ENCODE data around the gene UQCRQ.

Gene UQCRQ

DNA sequence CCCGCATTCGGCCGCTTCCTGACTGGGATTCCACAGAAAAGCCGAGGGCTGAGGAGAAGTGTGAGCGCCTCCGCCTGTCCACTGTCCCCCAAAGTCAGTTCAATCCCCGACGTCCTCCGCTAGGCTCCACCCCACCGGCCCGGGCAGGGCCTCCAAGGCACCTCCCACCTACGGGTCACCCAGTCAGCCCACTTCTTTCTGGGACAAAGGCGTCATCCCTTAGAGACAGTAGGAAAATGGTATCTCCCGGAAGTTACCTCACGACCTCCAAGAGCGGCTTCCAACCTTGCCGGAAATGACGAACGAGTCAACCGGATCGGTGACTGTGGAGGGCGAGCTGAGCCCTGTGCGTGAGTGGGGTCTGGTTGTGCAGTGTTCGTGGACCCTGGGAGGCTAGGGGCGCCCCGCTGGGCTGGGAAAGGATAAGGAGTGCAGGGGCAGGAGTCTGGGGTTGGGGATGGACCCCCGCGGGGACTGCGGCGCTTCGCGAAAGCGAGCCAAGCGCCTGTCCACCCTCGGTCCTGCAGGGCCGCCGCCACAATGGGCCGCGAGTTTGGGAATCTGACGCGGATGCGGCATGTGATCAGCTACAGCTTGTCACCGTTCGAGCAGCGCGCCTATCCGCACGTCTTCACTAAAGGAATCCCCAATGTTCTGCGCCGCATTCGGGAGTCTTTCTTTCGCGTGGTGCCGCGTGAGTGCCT lies at the start of gene UQCRQ, which contains the start of gene GDF9:
Gene UQCRQ, plus strand, starts transcription at position 301 of the 704 bp plus-strand sequence. Its CDS starts 240 bp downstream, at position 541.
Gene GDF9, minus strand, starts transcription at position 128 of the 704 bp plus-strand sequence. CDS start 1,936 bp downstream, outside the sequence.
- DNase-seq = peak; percentile 97

- DNase-seq = no peak
Observed at GRCh38 chr5:132817011-132817410, 49.4 kb upstream of the UQCRQ start.

GRCh38 chr5:132819468-132819867 lies 47.0 kb upstream of the UQCRQ start:
- DNase-seq = no peak

DNA sequence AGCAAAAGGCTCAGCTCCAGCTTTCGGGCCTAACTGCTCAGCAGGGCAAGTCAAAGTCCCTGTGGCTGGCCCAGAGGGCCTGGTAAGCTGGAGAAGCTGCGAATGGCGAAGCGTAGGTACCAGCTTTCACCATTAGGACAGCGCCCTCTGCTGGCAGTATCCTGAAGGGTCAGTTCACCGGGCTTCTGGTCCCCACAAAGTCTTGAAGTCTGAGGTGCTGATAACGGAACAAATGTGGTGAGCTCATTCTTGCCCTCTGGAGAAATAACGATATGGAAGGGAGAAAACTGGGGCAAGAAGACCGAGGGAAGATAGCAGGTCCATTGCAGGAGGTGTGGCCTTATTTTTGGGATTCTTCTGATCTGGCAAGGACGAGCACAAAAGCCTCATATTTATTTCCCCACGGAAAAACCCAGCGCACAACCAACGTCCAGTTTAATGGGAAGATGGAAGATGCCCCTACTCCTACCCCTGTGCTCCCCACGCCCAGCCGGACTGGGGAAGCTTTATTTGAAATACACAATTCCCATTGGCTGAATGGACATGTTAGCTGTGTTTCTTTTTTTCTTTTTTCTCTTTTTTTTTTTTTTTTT lies 46.2 kb upstream of the UQCRQ start:
- DNase-seq = peak; percentile 60

GRCh38 chr5:132821350-132821749 lies 45.1 kb upstream of the UQCRQ start:
- DNase-seq = no peak

DNA sequence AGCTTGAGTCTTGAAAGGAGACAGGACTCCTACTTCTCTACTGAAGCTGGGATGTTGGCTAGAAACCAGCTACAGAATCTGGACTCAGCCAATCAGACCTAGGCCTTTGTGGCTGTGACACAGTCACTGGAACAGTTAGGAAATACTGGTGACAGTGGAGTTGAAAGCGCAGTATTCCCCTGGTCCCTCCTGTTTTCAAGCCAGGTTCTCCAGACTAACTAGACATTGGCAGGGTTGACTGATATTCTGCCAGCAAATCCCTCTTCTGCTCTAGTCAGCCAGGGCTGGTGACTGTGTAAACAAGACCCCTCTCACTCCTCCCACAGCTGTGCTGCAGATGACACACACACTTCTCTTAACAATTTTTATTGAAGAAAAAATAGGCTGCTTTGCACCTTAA lies 44.7 kb upstream of the UQCRQ start:
- peak; percentile 49 for DNase-seq

DNA sequence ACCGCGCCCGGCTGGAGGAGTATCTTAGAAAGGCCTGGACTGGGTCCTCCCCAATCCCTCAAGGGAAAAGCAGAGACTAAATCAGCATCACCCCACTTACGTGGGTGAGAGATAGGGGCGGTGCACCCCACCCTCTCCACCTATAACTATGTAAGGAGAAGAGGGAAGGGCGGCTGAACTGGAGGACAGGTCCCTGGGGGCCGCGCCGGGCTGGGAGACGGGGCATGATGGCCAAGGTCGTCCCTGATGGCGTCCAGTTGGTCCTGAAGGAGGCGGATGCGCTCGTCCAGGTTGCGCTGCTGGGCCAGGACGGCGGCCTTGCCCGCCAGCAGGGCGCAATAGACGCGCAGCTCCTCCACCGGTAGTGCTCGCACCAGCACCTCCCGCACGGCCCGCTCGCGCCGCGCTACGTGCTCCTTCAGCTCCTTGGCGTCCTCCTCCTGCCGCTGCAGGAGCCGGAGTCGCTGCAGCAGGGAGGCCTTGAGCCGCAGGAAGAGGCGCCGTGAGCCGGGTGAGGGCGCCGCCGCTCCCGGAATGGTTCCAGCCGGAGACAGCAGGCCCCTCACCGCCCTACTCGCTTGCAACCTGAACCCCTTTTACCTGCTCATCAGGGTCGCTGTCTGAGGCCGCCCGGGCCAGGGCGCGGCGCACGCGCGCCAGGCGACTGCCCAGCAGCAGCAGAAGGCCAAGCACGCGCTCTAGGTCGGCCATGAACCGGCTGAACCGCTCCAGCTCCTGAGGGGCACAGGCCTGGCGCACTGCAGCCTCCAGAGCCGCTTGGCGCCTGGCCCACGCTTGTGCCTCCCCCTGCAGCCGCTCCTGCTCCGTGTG lies 43.6 kb upstream of the UQCRQ start:
- DNase-seq = no peak

DNA sequence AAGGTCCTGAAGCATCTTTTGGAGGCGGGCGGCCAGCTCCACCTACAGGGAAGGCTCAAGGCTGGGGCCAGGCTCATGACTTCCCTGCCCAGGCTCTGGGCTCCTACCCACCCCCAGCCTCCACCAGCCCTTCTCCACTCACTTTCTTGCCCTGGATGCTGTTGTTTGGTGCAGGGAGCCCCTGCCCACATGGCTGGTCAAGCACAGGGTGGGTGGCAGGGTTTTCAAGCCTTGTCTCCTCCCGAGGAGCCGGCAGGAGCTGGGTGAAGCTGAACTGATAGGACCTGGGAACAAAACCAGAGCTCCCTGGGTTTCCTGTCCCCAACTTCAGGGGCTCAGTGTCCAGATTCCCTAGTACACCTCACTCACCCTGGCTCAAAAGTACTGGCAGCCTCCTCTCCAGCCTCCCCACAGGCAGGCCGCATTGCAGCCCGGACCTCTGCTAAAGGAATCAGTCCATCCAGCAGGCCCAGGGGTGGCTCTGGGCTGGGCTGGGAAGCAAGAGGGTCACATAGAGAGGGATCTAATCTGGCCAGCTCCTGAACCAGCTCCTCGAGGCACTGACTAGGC lies 42.9 kb upstream of the UQCRQ start:
- no peak for DNase-seq

DNA sequence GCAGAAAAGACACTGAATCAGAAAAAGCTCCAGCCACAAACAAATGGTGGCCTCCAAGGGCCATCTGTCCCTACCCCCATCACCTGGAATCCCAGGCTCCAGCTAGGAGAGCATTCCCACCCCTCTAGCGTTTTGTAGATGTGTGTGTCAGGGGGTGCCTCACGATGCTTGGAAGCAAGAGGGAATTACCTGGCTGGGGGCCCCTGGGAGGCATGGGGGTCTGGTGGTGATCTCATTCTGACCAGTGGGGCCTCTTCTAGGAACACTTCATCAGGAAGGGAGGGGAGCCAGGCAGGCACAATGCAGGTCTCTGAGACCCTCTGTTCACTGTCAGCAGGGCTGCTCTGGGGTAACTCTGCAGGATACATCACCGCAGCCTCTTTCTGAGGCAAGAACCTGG lies 42.0 kb upstream of the UQCRQ start:
- DNase-seq = no peak

- no peak for DNase-seq
Observed at GRCh38 chr5:132825033-132825833, 41.2 kb upstream of the UQCRQ start.

DNA sequence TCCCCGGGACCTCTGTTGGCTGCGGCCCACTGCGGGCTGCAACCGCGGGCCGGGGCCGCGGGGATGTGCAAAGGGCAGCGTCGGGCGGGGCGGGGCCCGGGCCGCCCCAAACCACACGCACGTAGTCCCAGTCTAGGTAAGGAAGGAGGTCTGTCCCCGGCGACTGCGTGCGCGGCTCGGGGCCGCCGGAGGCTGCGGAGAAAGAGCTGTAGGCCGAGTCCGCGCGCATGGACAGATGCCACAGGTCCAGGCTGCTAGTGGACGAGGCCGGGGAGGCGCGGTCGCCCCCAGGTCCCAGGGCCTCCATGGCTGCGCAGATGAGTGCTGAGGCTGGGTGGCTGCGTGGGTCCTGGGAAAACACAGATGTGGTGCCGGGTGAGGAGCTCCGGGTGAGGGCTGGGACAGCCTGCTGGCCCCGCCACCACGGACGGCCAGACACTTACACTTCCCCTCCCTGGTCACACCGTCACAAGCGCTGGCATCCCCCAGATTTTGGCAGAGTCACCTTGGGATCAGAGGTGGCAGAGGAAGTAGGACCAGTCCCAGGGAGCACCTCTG lies 40.5 kb upstream of the UQCRQ start:
- DNase-seq = no peak

- no peak for DNase-seq
Observed at GRCh38 chr5:132826424-132827082, 39.9 kb upstream of the UQCRQ start.

DNA sequence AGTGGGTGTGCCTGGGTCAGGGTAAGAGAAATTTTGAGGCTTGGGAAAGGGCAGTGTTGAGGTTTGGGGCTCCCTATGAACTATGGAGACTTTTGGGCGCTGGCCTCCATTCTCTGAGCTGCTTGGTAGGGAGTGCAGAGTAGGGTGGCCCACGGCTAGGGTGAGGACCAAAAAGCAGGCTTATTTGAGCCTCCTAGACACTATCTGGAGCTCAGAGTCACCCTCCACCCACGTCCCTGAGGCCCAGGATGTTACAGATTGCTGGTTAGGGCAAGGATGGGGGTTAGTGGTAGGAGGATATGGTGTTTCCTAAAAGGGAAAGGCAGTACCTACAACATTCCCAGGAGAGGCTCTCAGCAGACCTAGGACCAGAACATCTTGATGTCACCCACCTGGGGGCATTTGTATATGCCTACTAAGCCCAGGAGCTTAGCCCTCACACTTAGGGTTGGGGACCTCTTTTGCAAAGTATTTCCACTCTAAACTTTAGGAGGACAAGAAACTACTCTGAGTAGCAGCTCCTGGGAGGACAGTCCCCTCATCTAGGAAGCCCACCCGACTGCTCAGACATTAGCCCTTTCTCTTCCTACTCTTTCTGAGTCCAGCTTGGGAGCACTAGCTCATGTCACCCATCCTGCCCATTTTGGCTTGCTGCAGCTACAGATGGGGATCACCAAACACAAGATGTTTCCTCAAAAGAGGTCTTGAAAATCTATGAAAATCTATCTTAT lies 38.3 kb upstream of the UQCRQ start:
- no peak for DNase-seq

DNA sequence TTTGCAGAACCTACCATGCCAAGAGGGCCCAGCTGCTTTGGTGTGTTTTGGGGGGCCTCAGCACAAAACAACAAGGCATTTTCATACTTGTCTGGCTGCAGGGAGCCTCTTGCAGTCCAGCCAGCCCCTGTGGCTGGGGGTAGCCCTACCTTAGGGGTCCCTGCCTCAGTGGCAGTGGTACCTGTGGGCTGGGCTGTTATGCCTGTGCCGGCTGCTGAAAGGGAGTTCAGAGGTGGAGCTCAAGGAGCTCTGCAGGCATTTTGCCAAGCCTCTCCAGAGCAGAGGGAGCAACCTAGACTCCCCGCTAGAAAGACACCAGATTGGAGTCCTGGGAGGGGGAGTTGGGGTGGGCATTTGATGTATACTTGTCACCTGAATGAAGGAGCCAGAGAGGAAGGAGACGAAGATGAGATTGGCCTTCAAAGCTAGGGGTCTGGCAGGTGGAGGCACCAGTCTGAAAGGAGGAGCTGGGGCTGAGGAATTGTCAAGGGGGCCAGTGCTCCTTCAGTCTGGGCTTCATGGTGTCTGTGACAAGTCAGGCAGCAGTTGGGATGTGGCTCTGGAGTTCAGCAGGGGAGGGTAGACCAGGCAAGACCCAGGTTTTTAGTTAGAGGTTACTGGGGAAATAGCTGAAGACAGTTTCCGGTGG lies 37.5 kb upstream of the UQCRQ start:
- no peak for DNase-seq

GRCh38 chr5:132829742-132830435 lies 36.6 kb upstream of the UQCRQ start:
- no peak for DNase-seq

DNA sequence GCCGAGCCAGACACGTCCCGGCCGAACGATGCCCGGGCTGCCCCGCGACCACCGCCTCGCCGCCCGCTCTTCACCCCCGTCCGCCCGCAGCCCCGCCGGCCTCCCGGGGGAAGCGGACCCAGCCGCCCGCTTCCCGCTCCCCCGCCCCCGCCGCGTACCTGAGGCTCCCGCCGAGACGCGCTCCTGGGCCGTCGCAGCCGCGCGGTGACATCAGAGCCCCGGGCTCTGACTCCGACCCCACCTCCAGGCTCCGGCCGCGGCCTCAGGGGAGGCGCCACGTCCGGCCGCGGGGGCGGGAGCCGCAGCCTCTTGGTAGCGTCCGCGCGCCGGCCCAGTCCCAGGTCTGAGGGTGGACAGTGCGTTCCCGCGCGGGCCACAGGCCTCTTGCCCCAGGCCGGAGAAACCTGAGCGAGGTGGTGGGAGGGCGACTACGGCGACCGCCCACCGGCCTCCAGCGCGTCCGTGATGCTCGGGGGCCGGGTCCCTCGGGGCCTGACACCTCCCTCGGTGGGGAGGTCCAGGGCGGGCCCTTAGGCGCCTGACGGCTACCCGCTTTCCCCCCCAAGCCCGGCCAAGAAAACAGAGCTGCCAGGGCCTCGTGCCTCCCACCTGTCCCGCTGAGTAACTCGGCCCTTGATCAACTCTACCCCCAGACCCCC lies 35.9 kb upstream of the UQCRQ start, which contains the start of gene SHROOM1:
Gene SHROOM1, minus strand, starts transcription at position 212 of the 659 bp plus-strand sequence. CDS start 4,507 bp downstream, outside the sequence.
- DNase-seq = no peak

DNA sequence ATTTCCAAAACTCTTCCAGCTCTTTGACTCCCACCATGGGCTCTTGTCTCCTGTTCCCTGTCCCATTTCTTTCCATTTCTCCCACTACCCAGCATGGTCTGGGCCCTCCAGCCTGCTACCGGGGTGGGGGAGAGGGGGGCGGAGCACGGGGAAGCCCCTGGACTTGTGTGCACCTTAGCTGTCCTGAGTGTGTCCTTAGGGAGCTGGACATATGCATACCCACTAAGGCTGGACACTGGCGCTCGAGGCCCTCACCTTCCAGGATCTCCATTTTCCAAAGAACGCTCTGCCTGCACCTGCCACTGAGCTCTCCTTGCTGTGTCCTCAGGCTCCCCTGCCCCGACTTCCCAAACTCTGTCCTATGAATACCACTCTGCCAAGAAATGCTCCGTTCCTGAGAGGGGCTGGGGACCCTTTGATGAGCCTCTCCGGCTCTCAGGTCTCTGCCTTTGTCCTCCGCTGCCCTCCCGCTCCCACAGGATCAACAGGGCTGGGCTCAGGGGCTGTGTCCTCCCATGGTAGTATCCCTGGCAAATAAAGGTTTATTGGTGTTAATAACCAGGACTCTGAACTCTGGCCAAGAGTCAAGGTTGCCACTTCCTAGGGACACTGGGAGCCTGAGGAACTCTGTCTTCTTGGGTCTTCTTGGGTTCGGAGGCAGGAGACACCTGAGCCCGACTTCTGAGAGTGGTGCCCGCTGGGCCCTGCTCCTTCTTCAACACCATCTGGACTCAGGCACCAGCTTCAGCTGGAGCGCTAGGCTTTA lies 35.2 kb upstream of the UQCRQ start:
- DNase-seq = no peak

DNA sequence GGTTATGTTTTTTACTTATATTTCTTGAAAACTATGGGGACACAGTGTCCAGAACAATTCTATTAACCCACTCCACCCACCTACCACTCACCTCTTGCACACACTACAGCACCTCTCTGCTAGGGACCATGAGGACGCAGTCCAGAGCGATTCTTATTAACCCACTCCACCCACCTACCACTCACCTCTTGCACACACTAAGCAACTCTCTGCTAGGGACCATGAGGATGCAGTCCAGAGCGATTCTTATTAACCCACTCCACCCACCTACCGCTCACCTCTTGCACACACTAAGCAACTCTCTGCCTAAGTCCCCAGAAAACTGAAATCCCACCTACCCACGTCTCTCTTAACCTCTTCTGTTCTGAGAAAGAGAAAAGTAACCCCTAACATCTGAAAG lies 33.8 kb upstream of the UQCRQ start:
- no peak for DNase-seq
